ENCODE data around the gene SEMA4D.

SEMA4D gene

GRCh38 chr9:89522261-89522958, 24.5 kb upstream of the SEMA4D start:
- H3K4me3 ChIP-seq (ENCODE audit: low read length): no peak overlapping the region; the same call in 1 of the 2 replicates
- TF ChIP-seq ZNF274 (IDR thresholded peaks at IDR 0.05; ENCODE audit: low read depth, low read length): no peak

GRCh38 chr9:89519366-89519805, 21.5 kb upstream of the SEMA4D start:
- TF ChIP-seq ZNF274 (IDR thresholded peaks at IDR 0.05; ENCODE audit: low read depth, low read length): no peak
- H3K4me3 ChIP-seq (ENCODE audit: low read length): no peak overlapping the region

GRCh38 chr9:89518466-89519365, 20.8 kb upstream of the SEMA4D start:
- H3K4me3 ChIP-seq (ENCODE audit: low read length): no peak overlapping the region
- TF ChIP-seq ZNF274 (IDR thresholded peaks at IDR 0.05; ENCODE audit: low read depth, low read length): no peak

GRCh38 chr9:89515416-89515815, 17.5 kb upstream of the SEMA4D start:
- no peak overlapping the region for H3K4me3 ChIP-seq (ENCODE audit: low read length)
- TF ChIP-seq ZNF274 (IDR thresholded peaks at IDR 0.05; ENCODE audit: low read depth, low read length): no peak

GRCh38 chr9:89514956-89515355, 17.0 kb upstream of the SEMA4D start:
- H3K4me3 ChIP-seq (ENCODE audit: low read length): no peak overlapping the region
- TF ChIP-seq ZNF274 (IDR thresholded peaks at IDR 0.05; ENCODE audit: low read depth, low read length): no peak

- H3K4me3 ChIP-seq (ENCODE audit: low read length): no peak overlapping the region
- TF ChIP-seq ZNF274 (IDR thresholded peaks at IDR 0.05; ENCODE audit: low read depth, low read length): no peak
Measured at GRCh38 chr9:89514337-89514736, 16.4 kb upstream of the SEMA4D start.

GRCh38 chr9:89513837-89514236, 15.9 kb upstream of the SEMA4D start:
- no peak for TF ChIP-seq ZNF274 (IDR thresholded peaks at IDR 0.05; ENCODE audit: low read depth, low read length)
- H3K4me3 ChIP-seq (ENCODE audit: low read length): no peak overlapping the region

GRCh38 chr9:89512382-89512781, 14.5 kb upstream of the SEMA4D start:
- no peak for TF ChIP-seq ZNF274 (IDR thresholded peaks at IDR 0.05; ENCODE audit: low read depth, low read length)
- H3K4me3 ChIP-seq (ENCODE audit: low read length): no peak overlapping the region

- TF ChIP-seq ZNF274 (IDR thresholded peaks at IDR 0.05; ENCODE audit: low read depth, low read length): no peak
- H3K4me3 ChIP-seq (ENCODE audit: low read length): no peak overlapping the region
Measured at GRCh38 chr9:89508951-89509615, 11.2 kb upstream of the SEMA4D start.

GRCh38 chr9:89505911-89506310, 8.0 kb upstream of the SEMA4D start:
- H3K4me3 ChIP-seq (ENCODE audit: low read length): no peak overlapping the region
- no peak for TF ChIP-seq ZNF274 (IDR thresholded peaks at IDR 0.05; ENCODE audit: low read depth, low read length)

- TF ChIP-seq ZNF274 (IDR thresholded peaks at IDR 0.05; ENCODE audit: low read depth, low read length): no peak
- no peak overlapping the region for H3K4me3 ChIP-seq (ENCODE audit: low read length)
Measured at GRCh38 chr9:89505048-89505447, 7.1 kb upstream of the SEMA4D start.

- no peak for TF ChIP-seq ZNF274 (IDR thresholded peaks at IDR 0.05; ENCODE audit: low read depth, low read length)
- no peak overlapping the region for H3K4me3 ChIP-seq (ENCODE audit: low read length)
Measured at GRCh38 chr9:89502671-89503070, 4.8 kb upstream of the SEMA4D start.

GRCh38 chr9:89502038-89502601, 4.2 kb upstream of the SEMA4D start:
- no peak for TF ChIP-seq ZNF274 (IDR thresholded peaks at IDR 0.05; ENCODE audit: low read depth, low read length)
- H3K4me3 ChIP-seq (ENCODE audit: low read length): no peak overlapping the region

GRCh38 chr9:89501311-89501898, 3.5 kb upstream of the SEMA4D start:
- no peak for TF ChIP-seq ZNF274 (IDR thresholded peaks at IDR 0.05; ENCODE audit: low read depth, low read length)
- H3K4me3 ChIP-seq (ENCODE audit: low read length): no peak overlapping the region
